ENCODE data around the gene ARID1B. TPM values are rescaled to one million over a fixed set of nuclear protein-coding genes. Genes with fewer than 3 reads are reported as not detected.

Gene ARID1B
- total and polyA plus RNA-seq, 2 of the 13 experiments (the other 11 are each of a cell fraction or from before 2014, with no cell fraction given) = 20.1 to 32.6 TPM

GRCh38 chr6:157166784-157167183 is 389.6 kb downstream of the ARID1B start:
- in situ Hi-C loops (cut with HindIII; ENCODE audit: extremely low pct_ligation_motif_present, low pct_unique_long_range_greater_than_20kb) (no loop called here), intact Hi-C loops (cut with micrococcal nuclease; ENCODE audit: unreplicated experiment) (no loop called here)
- Histone ChIP-seq H3K4me1 (ENCODE audit: insufficient read depth, low read length) (no peaks in the 10 kb centered on the region), H3K4me2 (ENCODE audit: low read depth, low read length) (no peak overlapping the region), H3K36me3 (replicated peaks in 1 of 2; ENCODE audit: control insufficient read depth in 1 of 2, insufficient read depth in 2 of 2, low read length in 2 of 2) (peaks cover 4 to 36% of the 10 kb centered on the region in 2 experiments), H3K27me3 (ENCODE audit: control insufficient read depth in 1 of 2, insufficient read depth in 2 of 2, low read length in 2 of 2) (no peaks in the 10 kb centered on the region), H3K79me2 (ENCODE audit: insufficient read depth, low read length) (no peaks in the 10 kb centered on the region), H3K9me3 (ENCODE audit: low read length) (no peaks in the 10 kb centered on the region), H2AFZ (ENCODE audit: low read length) (no peak overlapping the region), H4K20me1 (ENCODE audit: insufficient read depth, low read length) (no peaks in the 10 kb centered on the region), H3K27ac (ENCODE audit: extremely low read length, insufficient read depth, low read length) (no peak overlapping the region), H3K4me3 (replicated peaks in 1 of 3; ENCODE audit: insufficient read depth in 1 of 3, low read depth in 2 of 3, low read length in 3 of 3) (no peak overlapping the region), H3K9ac (ENCODE audit: insufficient read depth, low read depth, low read length) (no peak overlapping the region)
- ATAC-seq (no peak), DNase-seq (ENCODE audit: low spot score) (no peak), FAIRE-seq (no peak)
- CTCF ChIA-PET (ENCODE audit: low intra/inter-chr PET ratio, low total read pairs) = no interaction called here
- POLR2A ChIA-PET = no interaction called here
- no peak for TF ChIP-seq LCORL (IDR thresholded peaks at IDR 0.05)
- TF ChIP-seq LCORL (CRISPR knock-in tag; IDR thresholded peaks at IDR 0.05) = no peak
- TF ChIP-seq POGK (CRISPR knock-in tag; conservative IDR thresholded peaks at IDR 0.05) = no peak
- no peak for TF ChIP-seq CENPBD1 (CRISPR knock-in tag; IDR thresholded peaks at IDR 0.05; ENCODE audit: borderline replicate concordance, low read depth)
- no peak for TF ChIP-seq JARID2 (CRISPR knock-in tag; IDR thresholded peaks at IDR 0.05; ENCODE audit: insufficient replicate concordance)
- TF ChIP-seq FOXO1 (CRISPR knock-in tag; IDR thresholded peaks at IDR 0.05) = no peak
- no peak for TF ChIP-seq HNRNPUL1 (IDR thresholded peaks at IDR 0.05; ENCODE audit: low read depth, low read length)
- no peak for TF ChIP-seq ZNF431 (CRISPR knock-in tag; IDR thresholded peaks at IDR 0.05; ENCODE audit: borderline replicate concordance, low read depth)
- no peak for TF ChIP-seq ARNTL (CRISPR knock-in tag; IDR thresholded peaks at IDR 0.05)
- no peak for TF ChIP-seq GABPB1 (CRISPR knock-in tag; IDR thresholded peaks at IDR 0.05)
- no peak for TF ChIP-seq HOMEZ (CRISPR knock-in tag; IDR thresholded peaks at IDR 0.05; ENCODE audit: low read depth)
- TF ChIP-seq CENPT (CRISPR knock-in tag; IDR thresholded peaks at IDR 0.05; ENCODE audit: low read depth) = no peak
- BruUV-seq (replicated peaks) = no TSS peak
- 95% methylated on average over 8 of the region's 8 CpGs for WGBS (ENCODE audit: low lambda C conversion rate)
